ENCODE measurements around the gene CASKIN1.

The CASKIN1 gene

DNA sequence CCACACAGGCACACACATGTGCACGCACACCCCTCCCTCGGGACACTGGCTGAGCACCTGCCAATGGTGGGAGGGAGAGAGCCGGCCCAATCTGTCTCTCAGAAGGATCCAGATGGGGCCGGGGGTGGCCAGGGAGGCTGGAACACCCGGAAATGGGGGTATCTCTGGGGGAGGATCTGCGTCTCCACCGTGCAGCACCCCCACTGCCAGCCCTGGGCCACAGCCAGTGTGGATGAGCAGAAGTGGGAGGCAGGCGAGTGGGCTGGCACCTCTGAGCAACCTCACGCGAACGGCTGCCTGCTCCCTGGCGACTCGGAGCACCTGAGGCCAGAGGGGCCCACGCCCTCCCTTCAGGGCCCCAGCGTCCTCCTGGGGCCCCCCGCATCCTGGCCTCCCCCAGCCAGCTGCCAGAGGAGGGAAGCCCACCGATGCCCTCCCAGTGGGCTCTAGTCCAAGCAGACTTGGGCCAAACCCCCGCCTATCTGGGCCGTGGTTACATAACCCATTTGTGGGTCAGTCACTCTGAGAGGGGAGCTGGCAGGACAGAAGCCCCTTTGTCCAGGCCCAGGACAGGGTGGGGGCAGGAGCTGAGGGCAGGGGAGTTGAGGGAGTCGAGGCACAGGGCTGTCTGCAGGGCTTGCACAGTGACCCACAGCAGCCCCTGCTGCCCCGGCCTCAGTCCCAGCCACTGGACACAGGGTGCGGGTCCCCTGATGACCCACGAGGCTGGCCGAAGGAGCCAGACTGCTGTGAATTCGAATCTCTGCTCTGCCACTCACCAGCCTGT, 5.6 kb downstream of the CASKIN1 start:
- peak; percentile 28 for DNase-seq

DNA sequence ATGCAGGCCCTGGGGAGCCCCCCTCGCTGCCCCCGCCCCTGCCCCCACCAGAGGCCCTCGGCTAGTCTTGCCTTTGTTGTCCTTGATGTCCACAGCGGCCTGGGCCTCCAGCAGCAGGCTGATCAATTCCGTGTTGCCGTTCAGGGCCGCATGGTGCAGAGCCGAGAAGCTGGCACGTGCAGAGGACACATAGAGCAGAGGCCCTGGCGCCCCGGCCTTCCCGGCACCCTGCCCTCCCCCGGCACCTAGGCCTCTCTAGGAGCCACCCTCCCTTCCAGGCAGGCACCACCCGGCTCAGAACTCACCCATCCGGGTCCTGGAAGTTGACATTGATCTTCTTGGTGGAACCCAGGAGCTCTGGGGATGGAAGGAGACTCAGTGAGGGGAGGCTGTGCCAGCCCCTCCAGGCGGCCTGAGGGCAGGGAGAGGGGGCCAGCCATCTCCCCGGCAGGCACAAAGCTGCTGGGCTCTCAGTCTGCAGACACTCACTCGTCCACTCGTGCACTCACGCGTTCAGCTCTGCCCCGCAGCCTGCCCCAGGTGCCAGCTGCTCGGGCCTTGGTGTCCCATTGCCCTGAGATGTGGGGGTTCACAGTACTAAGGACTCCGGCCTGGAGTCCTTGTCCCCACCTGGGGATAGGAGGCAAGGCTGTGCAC, 6.3 kb downstream of the CASKIN1 start:
- no peak for DNase-seq

DNA sequence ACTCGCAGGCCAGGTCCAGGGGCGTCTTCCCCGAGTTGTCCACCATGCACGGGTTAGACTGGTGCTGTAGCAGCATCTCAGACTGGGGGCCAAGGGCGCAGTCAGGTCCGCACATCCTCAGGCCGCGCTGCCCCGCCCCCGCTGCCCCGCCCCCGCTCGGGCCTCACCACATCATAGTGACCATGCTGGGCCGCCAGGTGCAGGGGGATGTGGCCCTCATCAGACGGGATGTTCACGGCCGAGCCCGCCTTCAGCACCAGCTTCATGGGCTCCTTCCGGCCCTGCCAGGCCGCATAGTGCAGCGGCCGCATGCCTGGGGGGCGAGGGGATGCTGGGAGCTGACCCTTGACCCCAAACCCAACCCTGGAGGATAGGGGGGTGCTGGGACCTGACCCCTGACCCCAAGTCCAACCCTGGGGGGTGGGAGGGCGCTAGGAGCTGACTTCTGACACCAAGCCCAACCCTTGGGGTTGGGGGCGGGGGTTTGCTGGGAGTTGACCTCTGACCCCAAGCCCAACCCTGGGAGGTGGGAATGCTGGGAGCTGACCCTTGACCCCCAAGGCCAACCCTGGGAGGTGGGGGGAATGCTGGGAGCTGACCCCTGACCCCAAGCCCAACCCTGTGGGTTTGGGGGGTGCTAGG, 7.0 kb downstream of the CASKIN1 start:
- DNase-seq, result no peak

DNA sequence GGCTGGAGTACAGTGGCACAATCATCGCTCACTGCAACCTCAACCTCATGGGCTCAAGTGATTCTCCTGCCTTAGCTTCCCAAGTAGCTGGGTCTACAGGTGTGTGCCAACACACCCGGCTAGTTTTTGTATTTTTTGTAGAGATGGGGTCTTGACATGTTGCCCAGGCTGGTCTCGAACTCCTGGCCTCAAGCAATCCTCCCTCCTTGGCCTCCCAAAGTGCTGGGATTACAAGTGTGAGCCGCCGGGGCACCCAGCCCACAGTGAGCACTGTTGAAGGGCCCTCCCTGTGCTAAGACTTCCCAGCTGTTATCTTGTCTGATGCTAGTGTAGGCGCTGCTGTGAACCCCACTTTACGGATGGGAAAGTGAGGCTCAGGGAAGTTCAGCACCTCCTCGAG, 8.0 kb downstream of the CASKIN1 start:
- DNase-seq, result no peak

DNA sequence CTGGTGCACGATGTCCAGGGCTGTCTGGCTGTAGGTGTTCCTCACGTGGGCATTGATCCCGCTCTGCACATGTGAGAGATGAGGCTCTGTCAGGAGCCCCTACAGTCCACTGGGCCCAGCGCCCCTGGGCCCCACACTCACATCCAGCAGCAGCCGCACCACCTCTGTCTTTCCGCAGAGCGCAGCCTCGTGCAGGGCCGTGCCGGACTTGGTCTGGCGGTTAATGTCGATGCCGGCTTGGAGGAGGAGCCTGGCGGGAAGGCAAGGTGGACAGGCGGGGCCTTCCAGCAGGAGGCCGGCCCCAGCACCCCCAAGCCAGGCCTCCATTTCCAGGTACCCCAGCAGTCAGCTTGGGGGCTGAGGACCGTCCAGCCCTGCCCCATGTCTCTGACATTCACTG, 9.2 kb downstream of the CASKIN1 start:
- no peak for DNase-seq

DNA sequence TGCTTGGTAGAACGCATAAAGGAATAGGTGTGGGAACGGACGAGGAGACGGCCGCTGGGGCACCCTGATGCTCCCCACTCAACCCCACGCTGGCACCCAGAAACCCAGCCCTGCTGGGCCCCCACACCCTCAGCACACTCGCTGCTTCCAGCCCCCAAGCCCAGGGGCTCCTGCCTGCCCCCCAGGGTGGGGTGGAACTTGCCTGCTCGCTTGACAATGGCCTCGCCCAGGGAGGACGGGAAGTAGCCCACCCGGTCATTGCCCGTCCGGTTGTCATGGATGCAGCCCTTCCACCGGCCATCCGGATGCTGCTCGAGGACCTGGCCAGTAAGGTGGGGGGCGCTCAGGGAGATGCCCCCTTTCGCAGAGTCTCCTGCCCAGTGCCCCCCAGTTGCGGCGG, 9.9 kb downstream of the CASKIN1 start:
- DNase-seq, result no peak

DNA sequence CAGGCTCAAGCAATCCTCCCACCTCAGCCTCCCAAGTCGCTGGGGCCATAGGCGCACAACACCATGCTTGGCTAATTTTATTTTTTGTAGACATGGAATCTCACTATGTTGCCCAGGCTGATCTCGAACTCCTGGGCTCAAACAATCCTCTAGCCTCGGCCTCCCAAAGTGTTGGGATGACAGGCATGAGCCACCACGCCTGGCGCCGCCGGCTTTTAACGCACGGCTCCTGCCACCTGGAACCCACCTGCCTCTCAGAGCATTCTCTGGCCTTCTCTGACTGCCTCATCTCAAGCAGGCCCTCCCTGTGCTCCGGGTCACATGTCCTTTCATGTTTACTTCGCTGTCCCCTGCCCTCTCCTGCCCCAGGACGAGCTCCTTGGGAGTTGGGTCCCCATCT, 10.3 kb downstream of the CASKIN1 start:
- no peak for DNase-seq

DNA sequence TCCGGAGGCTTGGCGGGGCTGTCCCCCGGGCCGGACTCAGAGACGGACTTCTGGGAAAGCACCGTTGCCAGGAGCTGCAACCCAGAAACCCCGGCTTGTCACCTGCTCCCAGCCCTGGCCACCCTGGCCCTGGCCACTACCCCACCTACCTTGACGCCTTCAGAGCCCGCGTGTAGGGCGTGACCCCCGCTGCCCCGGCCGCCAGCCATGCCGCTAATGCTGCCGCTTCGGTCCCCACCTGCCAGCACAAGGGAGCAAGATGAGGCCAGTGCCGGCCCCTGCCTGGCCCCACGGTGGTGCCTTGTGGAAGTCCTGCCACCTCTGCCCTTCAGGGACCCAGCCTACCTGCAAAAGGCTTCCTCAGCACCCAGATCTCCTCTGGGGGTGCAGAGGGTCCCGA, 11.4 kb downstream of the CASKIN1 start:
- DNase-seq, result no peak

DNA sequence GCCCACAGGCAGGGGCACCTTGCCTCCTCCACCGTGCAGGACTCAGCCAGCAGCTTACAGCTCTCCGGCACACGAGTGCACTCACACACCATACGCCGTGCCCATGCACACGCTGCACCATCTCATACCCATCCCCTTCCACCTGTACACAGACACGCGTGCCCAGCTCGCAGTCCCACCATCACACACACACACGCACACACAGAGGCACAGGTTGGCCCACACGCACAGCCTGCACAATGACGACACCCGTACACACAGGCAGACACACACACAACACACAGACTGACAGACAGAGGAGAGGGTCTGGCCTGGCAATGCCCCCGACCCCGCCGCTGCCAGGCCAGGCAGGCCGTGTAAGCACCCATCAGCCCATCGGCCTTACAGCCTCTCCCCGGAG, 12.1 kb downstream of the CASKIN1 start:
- no peak for DNase-seq

DNA sequence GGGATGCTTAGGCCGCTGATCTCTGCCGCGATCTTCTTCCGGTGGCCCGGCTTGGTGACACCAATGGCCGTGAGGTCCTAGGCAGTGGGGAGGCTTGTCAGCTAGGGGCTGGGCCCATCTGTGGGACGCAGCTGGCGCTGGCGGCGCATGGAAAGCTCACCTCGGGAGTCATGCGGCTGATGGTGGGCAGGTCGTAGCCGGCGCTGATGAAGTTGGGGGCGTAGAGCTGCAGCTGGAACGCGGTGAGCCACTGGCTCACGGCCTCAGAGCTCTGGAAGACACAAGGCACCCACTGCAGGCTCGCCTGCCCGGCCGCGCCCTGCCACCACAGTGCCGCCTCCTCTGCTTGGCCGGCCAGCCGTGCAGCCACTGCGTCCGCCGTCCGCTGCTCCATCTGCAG, 12.7 kb downstream of the CASKIN1 start:
- DNase-seq, result no peak

DNA sequence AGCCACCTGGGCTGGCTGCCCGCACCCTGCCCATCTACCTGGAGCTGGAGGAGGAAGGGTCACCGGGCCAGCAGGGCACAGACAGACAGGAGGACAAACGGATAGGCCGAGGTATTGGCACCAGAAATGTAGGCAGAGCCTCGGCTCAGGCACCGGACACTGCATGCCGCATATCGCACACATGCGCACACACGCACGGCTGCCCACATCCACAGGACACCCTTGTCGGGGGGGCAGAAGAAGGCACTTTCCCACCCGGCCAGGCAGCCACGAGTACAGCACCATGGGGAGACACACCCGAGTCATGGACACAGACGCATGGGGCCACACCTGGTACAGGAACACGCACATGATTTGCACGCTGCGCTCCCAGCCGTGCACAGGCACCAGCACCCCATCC, 14.5 kb downstream of the CASKIN1 start:
- DNase-seq, result no peak

DNA sequence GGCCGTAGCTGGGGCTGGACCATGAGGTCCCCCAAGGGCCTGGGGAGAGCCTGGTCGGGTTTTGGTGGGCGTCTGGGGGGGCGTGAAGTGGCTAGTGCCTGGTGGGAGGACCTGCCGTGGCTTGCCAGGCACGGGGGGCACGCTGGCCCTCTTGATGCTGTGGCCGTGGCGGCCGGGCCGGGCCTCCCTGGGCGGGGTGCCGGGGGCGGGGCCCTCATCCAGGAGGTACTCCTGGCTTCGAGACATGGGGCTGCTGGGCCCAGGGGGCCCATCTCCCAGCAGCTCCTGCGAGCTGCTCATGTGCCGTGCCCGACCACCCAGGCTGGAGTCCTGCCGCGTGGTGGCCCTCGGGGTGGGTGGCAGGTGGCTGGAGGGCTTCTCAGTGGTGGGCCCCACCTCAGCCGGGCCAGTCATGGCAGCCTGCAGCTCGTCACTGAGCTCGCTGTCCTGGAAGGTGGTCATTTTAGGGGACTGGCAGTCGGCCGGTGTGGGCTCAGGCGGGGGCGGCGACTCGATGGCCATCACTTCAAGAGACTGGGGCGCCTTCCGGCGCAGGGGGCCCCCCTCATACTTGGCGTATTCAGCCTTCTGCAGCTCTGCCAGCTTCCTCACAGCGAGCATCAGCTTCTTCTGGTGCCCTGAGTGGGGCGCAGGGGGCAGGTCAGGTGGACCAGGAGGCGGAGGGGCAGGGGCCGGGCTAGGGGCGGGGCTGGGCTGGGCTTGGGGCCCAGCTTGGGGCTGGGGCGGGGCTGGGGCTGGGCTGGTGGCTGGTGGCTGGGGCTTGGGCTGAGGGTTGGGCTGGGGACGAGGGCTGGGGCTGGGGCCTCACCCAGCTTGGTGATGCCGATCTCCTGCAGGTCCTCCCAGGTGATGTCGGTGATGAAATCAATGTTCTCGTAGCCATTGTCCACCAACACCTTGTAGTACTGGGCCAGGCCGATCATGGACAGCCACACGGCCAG, 15.2 kb downstream of the CASKIN1 start:
- DNase-seq, result no peak

DNA sequence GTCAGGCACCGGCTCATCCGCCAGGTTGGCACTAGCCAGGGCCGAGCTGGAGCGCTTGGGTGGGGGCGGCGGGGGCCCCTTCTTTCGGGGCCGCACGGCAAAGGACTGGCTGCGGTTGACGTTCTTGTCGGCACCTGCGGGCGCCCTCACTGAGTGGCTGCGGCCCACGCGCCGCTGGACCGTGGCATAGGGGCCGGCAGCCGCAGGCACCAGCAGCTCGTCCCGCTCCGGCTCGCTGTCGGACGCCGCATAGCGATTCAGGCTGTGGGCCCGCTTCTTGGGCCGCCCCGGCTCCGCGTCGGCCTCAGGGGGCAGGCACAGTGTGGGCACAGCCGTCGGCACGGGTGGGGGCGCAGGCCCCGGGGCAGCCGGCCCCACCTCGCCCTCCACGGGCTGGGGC, 15.9 kb downstream of the CASKIN1 start:
- DNase-seq, result no peak

DNA sequence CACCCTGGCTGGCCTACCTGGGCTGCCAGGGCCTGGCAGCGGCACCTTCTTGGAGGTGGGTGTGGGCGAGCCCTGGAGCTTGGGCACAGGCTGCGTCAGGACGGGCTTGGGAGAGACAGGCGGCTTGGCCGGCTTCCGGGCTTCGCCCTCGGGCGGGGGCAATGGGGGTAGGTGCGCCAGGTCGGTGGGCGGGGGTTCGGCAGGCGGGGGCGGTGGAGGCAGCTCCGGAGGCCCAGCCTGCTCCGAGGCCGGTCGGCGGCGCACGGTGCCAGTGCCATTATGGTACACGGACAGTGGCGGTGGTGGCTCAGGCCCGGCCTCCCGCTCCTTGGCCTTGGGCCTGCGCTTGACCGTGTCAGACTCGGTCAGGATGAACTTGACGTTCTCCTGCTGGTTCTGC, 16.8 kb downstream of the CASKIN1 start:
- no peak for DNase-seq

DNA sequence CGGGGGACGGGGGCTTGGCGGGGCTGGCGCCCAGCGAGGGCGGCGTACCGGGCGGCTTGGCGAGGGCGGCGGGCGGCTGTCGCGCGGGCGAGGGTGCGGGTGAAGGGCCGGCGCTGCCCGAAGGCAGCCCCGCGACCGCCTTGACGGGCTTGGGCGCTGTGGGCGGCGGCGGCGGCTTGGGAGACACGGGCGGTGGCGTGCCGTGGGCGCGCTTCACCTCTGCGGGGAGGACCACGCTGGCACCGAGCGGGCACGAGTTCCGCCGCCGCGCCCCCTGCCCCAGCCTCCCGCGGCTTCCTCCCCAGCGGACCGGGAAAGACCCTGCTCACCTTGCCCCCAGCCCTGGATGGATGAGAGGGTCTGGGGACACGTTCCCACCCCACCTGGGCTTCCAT, 17.3 kb downstream of the CASKIN1 start:
- DNase-seq, result no peak

DNA sequence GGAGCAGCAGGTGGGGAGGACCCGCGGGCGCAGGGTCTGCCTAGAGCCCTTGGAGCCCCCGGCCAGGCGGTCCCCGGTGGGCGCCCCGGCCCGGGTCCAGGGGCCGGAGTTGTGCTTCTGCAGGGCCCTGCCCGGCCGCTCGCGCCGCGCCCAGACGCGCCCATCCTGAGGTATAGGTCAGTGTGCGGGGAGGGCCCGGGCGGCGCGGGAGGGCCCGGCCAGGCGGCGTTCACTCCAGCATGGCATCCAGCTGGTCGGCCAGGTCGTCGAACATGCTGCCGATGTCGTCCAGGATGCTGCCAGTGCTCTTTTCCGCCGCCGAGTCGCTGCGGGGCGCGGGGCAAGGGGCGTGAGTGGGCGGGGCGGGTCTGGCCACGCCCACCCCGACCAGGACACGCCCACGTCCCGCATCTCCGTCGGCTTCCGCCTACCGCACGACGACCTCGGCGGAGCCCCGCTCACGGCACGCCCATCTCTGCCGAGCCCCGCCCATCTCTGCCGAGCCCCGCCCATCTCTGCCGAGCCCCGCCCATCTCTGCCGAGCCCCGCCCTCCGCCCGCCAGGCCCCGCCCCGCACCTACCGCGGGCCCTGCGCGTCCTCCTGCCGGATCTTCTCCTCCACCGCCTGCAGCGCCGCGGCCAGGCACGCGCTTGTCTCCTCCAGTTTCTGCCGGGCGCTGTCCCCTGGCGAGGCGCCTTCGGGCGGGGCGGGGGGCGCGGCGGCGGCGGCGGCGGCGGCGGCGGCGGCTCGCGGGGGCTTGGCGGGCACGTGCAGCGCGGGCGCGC, 17.9 kb downstream of the CASKIN1 start:
- DNase-seq, result no peak

DNA sequence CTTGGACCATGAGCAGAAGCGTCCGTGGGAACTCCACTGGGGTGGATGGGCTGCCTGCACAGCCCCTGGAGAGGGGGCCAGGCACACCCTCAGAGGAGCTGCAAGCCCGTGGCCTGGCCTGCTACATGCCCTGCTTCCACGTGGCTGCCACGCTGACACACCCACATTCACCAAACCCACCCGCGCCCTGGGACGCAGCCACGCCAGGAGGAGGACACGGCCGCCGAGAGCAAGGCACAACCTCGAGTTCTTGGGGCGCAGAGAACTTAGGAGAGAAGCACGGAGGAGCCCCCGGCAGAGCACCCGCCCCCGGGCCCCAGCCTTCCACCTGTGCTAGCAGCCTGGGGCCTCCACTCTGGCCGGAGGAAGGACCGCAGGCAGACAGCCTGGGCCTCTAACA, 18.8 kb downstream of the CASKIN1 start:
- no peak for DNase-seq

DNA sequence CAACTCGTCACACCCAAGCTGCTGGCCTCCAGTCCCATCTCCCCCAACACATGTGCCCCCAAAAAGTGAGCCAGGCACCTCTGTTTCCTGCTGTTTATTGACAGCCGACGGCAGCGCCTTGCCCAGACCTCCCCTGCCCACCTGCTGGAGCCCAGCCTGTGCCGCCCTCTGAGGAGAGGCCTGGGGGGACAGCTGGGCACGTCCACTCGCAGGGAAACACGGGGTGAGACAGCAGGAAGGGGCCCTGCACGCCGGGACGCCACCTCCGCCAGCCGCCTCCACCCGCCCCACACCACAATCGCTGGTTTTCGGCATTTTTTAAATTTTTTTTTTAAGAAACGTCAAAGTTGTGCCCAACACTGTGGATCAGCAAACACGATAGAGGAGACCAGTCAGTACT, 19.3 kb downstream of the CASKIN1 start:
- DNase-seq, result no peak

DNA sequence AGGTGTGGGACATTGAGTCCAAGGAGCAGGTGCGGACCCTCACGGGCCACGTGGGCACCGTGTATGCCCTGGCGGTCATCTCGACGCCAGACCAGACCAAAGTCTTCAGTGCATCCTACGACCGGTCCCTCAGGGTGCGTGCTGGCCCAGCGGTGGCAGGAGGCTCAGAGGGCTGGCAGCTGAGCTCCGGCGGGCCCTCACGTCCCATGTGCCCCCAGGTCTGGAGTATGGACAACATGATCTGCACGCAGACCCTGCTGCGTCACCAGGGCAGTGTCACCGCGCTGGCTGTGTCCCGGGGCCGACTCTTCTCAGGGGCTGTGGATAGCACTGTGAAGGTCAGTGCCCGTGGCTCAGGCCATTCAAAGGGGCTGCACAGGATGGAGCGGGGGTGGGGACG, 20.4 kb downstream of the CASKIN1 start:
- no peak for DNase-seq

DNA sequence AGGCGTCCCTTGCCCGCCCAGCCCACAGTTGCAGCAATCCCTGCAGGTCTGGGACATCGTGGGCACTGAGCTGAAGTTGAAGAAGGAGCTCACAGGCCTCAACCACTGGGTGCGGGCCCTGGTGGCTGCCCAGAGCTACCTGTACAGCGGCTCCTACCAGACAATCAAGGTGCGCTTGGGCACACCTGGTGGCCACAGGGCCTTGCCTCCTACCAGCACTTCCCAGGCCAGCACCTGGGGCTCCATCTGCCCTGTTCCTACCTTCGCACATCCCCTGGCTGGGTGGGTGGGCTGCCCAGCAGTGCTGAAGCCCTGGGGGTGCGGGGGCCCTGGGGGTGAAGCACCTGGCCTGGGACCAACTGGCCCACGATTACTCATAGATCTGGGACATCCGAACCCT, 21.0 kb downstream of the CASKIN1 start:
- no peak for DNase-seq

DNA sequence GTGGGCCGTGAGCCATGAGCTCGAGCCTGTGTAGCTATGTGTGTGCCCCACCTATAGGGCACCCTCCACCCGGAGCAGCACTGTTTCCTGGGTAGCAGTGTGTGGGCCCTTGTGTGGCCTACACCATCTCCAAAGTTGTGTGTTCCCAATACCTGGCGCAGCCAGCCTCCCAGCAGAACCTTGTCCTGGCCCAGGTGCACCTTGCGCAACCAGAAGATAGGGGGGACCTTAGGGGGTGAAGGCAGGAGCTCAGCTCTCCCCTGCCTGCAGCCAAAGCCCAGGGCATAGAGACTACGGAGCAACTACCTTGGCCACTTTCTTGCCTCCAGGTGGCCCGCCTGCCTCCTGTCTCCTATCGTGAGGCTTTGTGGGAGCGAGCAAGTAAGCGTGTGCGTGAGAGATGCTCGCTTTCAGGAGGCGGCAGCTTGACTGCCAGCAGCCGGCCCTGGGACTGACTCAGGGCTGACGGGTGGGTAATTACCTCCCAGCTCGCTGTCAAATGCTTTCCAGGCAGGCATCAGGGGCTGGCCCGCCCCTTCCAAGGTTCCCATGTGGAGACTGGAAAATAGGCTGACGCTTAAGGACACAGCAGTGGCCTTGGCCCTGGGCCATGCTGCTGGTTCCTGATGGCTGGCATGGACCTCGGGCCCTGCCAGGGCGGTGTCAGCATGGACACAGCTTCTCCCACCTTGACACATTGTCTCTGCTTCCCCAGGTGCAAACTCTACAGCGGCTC, 21.8 kb downstream of the CASKIN1 start:
- DNase-seq, result no peak

DNA sequence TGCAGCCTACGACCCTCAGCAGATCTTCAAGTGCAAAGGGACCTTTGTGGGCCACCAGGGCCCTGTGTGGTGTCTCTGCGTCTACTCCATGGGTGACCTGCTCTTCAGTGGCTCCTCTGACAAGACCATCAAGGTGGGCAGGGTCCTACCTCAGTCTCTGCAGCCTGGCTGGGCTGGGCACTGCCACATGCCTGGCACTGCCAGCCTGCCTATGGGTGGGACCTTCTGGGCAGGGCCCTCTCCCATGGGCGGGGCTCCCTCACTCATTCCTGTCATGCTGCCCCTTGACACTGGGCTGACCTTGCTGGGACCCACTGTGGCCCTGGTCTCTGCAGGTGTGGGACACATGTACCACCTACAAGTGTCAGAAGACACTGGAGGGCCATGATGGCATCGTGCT, 22.5 kb downstream of the CASKIN1 start:
- no peak for DNase-seq

Measured in retina (tissue), 1 donor.